ENCODE data around the gene CFAP410. TPM values are rescaled to one million over a fixed set of nuclear protein-coding genes. Genes with fewer than 3 reads are reported as not detected.

The CFAP410 gene
- polyA plus RNA-seq (ENCODE audit: insufficient read depth in 1 of 5, insufficient read length in 5 of 5, low replicate concordance in 1 of 5), result 10 to 100 TPM; 14.3 to 39.9 (median 19.8) TPM
- long read RNA-seq, donor 1, partial matches to known transcripts, result 7 of 26 reads
- long read RNA-seq, donor 1, other reads (novel, unspliced or antisense), result 14 of 26 reads
- long read RNA-seq, donor 2, partial matches to known transcripts, result 0 of 2 reads
- long read RNA-seq, donor 2, other reads (novel, unspliced or antisense), result 0 of 2 reads
- long read RNA-seq, donor 3, partial matches to known transcripts, result 11 of 12 reads
- long read RNA-seq, donor 3, other reads (novel, unspliced or antisense), result 0 of 12 reads
- long read RNA-seq, donor 4, partial matches to known transcripts, result 0 of 1 reads
- long read RNA-seq, donor 4, other reads (novel, unspliced or antisense), result 0 of 1 reads
- long read RNA-seq, donor 5, partial matches to known transcripts, result 0 of 1 reads
- long read RNA-seq, donor 5, other reads (novel, unspliced or antisense), result 0 of 1 reads
- long read RNA-seq, donor 6, partial matches to known transcripts, result 0 of 2 reads
- long read RNA-seq, donor 6, other reads (novel, unspliced or antisense), result 0 of 2 reads
- long read RNA-seq, donor 7, partial matches to known transcripts, result 0 of 3 reads
- long read RNA-seq, donor 7, other reads (novel, unspliced or antisense), result 0 of 3 reads
- long read RNA-seq, donor 8, result 0 reads

DNA sequence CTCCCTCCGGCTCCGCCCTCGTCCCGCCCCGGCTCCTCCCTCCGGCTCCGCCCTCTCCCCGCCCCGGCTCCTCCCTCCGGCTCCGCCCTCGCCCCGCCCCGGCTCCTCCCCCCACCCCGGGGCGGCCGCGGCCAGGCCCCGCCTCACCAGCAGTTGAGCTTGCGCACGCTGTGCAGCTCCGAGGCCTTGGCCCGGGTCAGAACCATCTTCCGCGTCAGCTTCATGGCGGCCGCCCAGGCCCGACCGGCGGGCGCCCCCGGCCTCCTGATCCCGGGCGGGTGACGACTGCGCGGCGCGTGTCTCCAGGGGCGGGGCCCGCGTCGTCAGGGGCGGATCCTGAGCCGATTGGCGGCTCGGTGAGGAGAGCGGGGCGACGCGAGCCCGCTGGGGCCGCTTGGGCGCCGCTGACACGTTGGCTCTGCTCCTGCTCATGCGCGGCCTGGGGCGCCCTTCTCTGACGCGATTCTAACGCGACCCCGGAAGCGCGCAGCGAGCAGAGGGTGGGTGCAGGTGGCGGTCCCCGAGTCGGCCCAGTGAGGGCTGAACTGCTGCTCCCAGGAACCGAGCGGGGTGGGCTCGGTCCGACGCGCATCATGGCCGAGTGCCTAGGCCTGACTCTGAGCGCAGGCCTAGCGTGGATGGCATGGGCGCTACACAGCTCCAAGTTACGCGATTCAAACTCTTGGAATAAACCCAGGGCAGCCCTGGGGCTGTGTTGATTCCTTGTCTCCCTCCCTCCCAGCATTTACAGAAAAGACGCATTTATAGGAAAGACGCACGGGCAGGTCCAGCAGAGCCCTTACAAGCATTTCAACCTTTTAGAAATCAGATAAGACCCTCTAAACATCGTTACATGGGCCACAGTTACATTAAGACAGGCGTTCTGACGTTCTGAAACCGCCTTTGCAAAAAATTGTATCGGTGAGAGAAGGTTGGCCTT, at the start of gene CFAP410:
Gene CFAP410, minus strand, starts transcription at position 420 of the 940 bp plus-strand sequence. Its CDS starts 196 bp downstream, at position 224.
- DNase-seq, result peak; percentile 95 to 96

DNA sequence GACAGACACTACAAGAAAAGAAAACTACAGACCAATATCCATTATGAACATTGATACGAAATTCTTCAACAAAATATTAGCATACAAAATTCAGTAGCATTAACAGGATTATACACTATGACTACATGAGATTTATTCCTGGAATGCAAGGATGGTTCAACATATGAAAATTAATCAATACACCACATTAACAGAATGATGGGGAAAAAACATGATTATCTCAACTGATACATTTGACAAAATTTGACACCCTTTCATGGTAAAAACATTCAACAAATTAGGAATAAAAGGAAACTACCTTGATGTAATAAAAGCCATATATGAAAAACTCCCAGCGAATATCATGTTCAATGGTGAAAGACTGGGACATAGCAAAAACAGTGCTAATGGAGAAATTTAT, 45.8 kb upstream of the CFAP410 start:
- DNase-seq, result no peak

DNA sequence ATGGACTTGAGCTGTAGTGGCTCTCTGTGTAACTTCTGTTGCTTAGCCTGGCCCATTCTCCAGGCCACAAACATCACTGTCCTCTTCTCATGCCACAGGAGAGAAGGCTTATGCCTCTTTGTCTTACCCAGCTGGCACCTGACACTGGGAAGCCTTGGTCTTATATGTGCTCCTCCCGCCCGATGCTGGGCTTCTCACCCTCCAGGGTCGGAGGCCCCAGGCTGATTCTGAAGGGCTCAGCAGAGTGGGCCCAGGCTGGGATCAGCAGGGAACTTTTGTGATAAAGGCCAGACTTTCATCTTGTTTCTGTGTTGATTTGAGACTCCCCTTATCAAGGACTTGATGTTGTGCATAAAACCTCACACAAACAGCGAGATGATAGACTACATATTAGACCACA, 44.0 kb upstream of the CFAP410 start:
- no peak for DNase-seq

DNA sequence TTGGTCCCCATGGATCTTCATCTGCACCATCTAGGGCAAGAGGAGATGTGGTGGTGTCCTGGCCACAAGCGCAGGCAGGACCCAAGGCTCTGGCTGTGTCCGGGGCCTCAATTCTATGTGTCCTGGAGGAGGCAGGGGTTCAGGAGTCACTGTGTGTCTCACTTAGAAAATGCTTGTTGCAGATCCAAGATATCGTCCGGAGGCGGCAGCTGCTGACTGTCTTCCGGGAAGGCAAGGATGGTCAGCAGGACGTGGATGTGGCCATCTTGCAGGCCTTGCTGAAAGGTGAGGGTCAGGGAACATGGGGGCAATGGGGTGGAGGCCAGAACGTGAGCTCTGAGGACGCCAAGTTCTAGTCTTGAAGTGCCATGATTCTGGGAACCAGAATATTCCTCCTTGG, 43.3 kb upstream of the CFAP410 start:
- no peak for DNase-seq

DNA sequence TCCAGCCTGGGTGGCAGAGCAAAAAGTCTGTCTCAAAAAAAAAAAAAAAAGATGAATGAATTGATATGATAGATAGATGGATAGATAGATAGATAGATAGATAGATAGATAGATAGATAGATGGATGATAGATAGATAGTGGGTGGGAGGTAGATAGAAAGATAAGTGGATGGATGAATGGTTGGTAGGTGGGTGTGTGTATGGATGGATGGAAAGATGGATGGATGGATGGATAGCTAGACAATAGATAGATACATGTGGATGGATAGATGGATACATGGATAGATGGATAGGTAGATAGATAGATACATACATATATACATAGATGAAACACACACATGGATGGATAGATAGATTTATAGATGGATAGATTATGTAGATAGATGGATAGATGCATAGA, 42.7 kb upstream of the CFAP410 start:
- no peak for DNase-seq

DNA sequence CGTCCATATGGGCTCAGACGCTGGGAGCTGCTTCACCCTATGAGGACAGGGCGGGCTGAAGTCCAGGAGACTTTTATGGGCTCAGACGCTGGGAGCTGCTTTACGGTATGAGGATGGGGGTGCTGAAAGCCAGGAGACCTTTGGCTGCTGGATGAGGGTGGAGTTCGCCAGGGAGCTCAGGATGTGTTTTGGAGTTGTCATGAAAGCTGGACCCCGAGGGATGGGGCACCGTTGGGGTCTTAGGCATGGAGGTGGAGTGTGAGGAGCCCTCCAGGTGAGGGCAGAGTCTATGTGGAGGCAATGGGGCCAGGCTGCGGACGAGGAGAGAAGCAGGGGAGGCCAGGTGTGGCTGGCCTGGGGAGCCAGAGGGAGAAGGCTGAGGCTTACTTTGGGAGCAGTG, 41.7 kb upstream of the CFAP410 start:
- DNase-seq, result no peak

DNA sequence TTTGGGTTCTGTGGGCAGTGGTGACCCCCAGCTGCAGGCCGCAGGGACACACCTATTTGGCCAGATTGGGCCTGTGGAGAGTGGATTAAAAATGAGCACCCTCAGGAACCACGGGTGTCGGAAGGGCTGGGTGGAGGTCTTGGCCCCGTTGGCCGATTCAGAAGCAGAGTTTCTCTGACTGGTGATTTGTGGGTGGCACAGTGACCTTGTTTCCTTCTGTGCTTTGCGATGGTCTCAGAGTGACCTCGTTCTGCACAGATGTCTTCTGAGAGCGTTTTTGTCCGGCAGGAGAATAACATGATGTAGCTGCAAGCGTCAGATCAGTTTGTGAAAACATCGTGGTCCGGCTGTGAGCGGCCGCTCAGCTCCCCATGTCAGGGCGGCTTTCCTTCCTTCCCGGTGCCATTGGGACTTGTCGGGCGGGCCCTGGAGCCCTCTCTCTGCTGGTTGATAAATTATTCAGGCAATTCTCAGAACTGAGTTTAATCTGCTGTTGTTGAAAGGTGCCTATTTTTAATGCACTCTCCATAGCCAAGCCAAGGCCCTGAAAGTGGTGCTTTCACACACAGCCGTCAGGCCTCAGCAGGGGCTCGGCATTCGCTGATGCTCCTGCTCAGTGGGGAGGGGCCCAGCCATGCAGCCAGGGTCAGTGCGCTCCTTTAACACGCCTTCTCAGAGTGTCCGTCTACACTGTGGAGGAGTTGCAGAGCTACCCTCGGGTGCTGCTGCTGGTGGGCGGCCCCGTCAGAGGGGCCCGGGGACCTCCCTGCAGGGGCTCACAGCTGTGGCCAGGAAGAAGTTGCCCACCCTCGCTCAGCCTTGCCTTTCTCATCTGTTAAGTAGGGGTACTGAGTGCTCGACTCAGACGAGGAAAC, 41.0 kb upstream of the CFAP410 start:
- DNase-seq, result no peak

DNA sequence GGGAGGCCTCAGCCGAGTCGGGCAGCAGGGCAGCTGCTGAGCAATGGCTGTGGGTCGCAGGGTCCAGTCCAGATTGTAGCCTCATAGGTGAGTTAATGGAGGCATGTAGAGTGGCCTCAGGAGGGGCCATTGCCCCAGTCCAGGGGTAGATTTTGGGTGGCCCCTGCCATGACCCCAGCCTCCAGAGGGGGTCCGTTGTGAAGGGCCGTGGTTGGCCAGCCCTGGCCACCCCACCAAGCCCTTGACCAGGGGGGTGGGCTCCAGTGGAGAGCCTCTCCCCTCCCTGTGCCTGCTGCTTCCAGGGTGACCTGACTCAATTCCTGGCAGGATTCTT, 40.3 kb upstream of the CFAP410 start:
- no peak for DNase-seq

DNA sequence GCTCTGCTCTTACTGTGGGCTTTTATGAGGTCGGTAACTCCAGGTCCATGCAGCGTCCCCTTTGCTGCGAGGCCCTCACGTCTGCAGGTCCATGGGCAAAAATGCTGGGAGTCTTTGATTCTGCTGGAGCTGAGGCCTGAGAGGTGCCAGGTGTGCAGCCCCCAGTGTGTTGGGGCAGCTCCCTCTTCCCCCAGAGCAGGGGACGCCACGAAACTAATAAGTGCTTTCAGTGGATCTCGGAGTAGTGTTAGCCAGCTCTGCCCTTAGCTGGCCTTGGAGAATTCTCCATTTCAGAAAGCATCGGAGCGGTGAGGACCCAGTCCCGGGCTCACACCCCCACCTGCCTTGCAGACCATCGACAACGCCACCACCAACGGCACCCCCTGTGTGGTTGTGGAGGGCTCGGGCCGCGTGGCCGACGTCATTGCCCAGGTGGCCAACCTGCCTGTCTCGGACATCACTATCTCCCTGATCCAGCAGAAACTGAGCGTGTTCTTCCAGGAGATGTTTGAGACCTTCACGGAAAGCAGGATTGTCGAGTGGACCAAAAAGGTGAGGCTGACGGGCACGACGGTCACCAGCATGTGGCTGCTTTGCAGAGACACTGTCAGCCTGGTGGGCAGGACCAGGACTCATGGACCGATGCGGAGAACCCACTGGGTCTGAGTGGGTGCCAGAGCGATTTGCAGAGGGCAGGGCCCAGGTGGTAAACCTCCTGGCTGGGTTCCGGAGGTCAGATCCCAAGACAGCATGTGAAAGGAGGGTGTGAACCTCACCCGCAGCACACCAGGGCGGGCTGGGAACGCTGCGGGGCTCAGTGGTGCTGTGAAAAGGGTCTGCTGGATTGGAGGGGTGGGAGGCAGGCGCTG, 39.7 kb upstream of the CFAP410 start:
- no peak for DNase-seq

DNA sequence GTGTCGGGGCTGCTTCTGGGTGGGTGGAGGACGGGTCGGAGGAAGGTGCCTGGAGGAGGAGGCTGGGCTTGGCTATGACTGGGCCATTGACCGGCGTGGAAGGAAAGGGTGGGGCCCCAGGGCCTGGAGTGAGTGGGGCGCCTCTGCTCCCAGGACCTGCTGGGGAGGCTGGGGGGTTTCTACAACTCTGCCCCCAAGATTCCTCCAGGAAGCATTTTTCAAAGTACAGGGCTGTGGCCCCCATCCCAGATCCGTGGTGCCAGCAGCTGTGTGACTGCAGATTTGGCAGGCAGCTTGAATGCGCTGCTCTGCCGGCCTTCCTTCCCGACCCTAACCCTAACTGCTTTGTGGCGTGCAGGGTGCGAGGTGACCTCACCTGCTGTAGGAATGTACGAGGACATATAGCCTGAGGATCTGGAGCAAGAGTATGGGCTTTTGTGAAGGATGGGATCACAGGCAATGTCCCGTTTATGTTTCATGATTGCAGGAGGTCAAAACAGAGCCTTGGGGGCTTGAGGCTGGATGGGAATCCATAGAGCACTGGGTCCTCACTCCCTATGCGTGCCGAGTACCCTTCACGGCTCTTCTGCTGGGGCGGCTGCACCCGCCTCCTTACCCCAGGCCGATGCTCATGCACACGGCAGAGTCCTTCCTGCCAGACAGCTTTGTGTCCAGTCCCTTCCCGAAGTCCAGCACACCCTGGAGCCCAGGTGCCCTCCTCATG, 38.9 kb upstream of the CFAP410 start:
- no peak for DNase-seq

DNA sequence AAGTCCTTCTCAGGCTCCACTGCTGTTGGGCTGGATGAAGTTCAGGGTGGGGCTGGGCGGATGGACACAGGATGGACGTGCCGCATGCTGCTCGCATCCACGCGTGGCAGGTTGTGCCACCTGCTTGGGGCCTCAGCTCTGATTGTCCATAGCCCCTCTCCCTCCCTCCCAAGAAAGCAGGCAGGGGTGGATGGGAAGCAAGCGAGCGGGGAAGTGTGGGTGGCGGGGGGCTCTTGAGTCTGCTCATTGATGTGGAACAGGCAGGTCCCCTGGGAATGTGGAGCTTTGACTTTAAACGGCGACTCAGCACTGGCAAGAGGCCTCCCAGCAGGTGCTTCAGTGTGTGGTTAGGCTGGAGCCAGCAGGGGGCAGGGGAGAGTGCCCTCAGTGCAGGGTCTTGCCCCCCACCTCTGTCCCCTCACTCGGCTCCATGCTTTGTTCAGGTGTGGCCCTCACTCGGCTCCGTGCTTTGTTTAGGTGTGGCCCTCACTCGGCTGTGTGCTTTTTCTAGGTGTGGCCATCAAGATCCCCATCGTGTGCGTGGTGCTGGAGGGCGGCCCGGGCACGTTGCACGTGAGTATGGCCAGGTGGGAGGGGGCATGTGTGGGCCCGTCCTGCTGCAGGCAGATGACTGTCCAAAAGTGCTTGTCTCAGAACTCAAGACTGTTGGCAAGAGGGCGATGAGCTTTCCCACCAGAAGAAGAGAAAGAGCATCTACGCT, 38.2 kb upstream of the CFAP410 start:
- no peak for DNase-seq

DNA sequence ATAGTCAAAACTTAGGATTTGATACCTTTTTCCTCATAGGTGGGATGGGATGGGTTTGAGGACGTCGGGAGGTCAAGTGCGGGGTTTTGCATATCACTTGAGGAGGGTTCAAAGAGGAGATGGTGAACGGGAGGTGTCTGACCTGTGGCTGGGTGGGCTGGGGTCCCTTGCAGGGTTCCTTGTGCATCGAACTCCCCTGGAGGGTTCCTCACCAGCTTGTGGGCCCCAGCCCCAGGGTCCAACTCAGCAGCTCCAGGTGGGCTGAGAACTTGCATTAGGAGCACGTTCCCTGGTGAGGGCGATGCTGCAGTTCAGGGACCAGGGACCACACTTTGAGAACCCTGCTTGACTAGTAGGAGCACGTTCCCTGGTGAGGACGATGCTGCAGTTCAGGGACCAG, 37.4 kb upstream of the CFAP410 start:
- DNase-seq, result no peak

DNA sequence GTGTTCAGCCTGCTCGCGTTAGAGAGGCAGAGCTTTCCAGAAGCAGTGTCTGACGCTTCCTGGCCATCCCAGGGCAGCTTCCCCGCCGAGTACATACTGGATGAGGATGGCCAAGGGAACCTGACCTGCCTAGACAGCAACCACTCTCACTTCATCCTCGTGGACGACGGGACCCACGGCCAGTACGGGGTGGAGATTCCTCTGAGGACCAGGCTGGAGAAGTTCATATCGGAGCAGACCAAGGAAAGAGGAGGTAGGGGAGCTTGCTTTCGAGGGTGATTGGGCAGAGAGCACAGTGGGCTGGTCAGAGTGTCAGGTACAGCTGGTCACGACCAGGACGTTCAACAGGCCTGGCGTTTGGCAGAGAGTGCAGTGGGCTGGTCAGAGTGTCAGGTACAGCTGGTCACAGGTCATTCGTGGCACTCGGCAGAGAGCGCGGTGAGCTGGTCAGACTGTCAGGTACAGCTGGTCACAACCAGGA, 36.6 kb upstream of the CFAP410 start:
- no peak for DNase-seq

DNA sequence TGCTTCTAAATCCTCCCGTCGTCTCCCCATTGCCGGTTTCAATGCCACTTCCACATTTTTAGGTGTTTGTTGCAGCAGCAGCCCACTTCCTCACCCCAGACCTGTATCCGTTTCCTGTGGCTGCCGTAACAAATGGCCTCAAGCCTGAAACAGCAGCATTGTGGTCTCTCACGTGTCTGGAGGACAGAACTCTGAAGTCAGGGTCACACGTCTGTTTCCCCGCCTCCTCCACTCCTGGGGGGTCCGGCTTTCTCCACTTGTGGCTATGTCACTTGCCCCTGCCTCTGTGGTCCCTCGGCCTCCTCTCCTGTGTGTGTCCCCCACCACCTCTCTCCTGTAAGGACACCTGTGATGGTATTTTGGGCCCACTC, 36.1 kb upstream of the CFAP410 start:
- DNase-seq, result no peak

DNA sequence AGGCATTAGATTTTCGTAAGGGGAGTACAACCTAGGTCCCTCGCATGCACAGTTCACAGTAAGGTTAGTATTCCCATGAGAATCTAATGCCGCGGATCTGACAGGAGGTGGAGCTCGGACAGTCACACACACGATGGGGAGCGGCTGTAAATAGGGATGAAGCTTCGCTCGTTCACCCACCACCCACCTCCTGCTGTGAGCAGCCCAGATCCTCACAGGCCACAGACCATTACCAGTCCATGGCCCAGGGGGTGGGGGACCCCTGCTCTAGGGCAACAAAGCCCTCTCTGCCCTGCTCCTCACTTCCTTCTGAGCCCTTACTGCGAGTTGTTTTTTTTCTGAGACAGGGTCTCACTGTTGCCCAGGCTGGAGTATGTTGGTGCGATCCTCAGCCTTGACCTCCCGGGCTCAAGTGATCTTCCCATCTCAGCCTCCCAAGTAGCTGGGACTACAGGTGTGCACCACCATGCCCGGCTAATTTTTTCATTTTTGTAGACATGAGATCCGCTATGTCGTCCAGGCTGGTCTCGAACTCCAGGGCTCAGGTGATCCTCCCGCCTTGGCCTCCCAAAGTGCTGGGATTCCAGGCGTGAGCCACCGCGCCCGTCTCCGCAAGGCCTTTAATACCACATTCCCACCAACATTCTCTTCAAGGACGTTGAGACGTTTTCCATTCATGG, 35.6 kb upstream of the CFAP410 start:
- DNase-seq, result no peak

DNA sequence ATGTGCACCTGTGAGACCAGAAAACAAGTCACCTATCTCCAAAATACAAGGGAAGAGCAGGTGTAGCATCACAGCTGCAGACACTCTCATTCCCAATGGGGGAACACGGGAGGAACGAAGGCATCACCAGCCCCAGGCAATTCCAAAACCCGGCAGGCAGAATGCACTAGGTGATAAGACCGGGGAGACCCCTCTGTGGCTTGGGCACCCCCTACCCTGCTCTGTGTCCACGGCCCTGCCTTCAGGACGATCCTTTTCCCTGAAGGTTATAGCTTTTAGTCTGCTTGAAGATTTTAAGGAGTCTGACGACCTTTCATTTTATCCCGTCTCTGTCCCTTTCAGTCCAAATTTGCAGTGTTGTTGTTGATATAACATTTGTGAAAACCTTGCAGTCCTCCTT, 33.4 kb upstream of the CFAP410 start:
- DNase-seq, result no peak

DNA sequence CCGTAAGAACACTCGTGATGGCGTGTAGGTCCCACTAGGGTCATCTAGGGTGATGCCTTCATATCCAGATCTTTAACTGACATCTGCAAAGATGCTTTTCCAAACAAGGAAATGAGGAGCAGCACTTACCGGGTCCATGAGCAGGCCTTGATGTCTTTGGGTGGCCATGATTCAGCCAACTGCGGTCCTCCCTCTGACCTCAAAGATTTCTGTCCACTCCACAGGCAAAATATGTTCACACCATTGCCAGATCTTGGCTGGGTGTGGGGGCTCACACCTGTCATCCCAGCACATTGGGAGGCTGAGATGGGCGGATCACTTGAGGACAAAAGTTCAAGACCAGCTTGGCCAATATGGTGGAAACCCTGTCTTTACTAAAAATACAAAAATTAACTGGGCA, 32.4 kb upstream of the CFAP410 start:
- no peak for DNase-seq

DNA sequence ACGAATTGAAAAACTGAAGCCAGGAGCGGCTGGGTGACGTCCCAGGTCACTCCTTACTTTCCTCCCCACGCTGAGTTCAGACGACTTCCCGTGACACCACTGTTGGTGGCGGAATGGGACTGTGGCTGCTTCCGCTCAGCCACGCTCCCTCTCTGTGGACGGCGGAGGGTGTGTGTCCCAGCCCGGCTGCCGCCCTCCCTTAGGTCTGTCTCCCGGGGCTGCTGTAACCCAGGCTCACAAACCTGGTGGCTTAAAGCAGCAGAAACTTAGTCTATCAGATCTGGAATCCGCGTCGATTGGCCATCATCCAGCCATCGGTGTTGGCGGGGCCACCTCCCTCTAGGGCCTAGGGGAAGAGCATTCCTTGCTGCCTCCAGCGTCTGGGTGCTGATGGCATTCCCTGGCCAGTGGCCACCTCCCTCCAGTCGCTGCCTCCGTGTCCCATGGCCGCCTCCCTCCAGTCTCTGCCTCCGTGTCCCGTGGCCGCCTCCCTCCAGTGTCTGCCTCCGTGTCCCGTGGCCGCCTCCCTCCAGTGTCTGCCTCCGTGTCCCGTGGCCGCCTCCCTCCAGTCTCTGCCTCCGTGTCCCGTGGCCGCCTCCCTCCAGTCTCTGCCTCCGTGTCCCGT, 31.7 kb upstream of the CFAP410 start:
- no peak for DNase-seq
